Kidney (tissue), 14 donors: ENCODE data around the gene DDX18. TPM values are rescaled to one million over a fixed set of nuclear protein-coding genes. Genes with fewer than 3 reads are reported as not detected.

Experiments
- DNase-seq, 5 donors: peaks; one replicate each; pipeline ENCODE4 v3.0.0-alpha.2; 2013 to 2020
- FAIRE-seq: peaks from 2 replicates; lab custom pipeline; 2012; peaks lifted over from hg19 to GRCh38; lab: Jason Lieb, UNC
- H3K27ac ChIP-seq, 2 donors: one replicate each; pipeline ENCODE4 v1.7.0; 2013; ENCODE audit warnings: low read depth in 2 of 2, low read length in 2 of 2, inconsistent platforms in 1 of 2
- H3K27me3 ChIP-seq: one replicate; pipeline ENCODE4 v1.7.1; 2013; ENCODE audit warnings: low read length, inconsistent platforms; ENCODE audit not compliant: control insufficient read depth, insufficient read depth
- H3K36me3 ChIP-seq, 3 donors: one replicate each; pipeline versions ENCODE4 v1.7.0 to v1.7.1; 2013; ENCODE audit warnings: low read length in 3 of 3, control low read depth in 1 of 3, inconsistent platforms in 1 of 3; ENCODE audit not compliant: insufficient read depth in 3 of 3, control insufficient read depth in 2 of 3
- H3K4me1 ChIP-seq, 3 donors: one replicate each; pipeline versions ENCODE4 v1.7.0 to v1.7.1; 2013; ENCODE audit warnings: low read length in 3 of 3, inconsistent platforms in 1 of 3, low read depth in 1 of 3; ENCODE audit not compliant: control insufficient read depth in 2 of 3, insufficient read depth in 2 of 3
- H3K4me3 ChIP-seq, 3 donors: one replicate each; pipeline versions ENCODE4 v1.7.0 to v1.8.1; 2013; ENCODE audit warnings: low read length in 3 of 3, control low read depth in 1 of 3, inconsistent platforms in 1 of 3
- H3K9ac ChIP-seq, 3 donors: one replicate each; pipeline versions ENCODE4 v1.7.0 to v1.7.1; 2013; ENCODE audit warnings: low read length in 3 of 3, control low read depth in 1 of 3, inconsistent platforms in 1 of 3
- H3K9me3 ChIP-seq, 3 donors: one replicate each; pipeline versions ENCODE4 v1.7.0 to v1.7.1; 2013; ENCODE audit warnings: low read length in 3 of 3, control low read depth in 1 of 3, inconsistent platforms in 1 of 3; ENCODE audit not compliant: control insufficient read depth in 2 of 3, insufficient read depth in 1 of 3
- CTCF ChIP-seq: IDR thresholded peaks from 3 replicates; pipeline ENCODE4 v1.5.1; 2012; ENCODE audit warnings: mild to moderate bottlenecking, moderate library complexity, borderline replicate concordance; ENCODE audit not compliant: insufficient read depth; ENCODE audit errors: extremely low read depth
- intact Hi-C: fragments of 100-400 bp; cut with DNase I; formaldehyde crosslinking; loops from one replicate; pipeline ENCODE4 v1.11.1; 2022
- polyA plus RNA-seq: library from polyadenylated mRNA; stranded (reverse); fragments of 350-450 nt; fragmentation: Illumina TruSeq; extraction: RNeasy Lipid Tissue Mini Kit (QIAGEN cat#74804); gene quantifications from one replicate; pipeline ENCODE4 v1.2.3, GENCODE V29; 2014; ENCODE audit warnings: low read depth, low replicate concordance; ENCODE audit not compliant: insufficient read depth
- total RNA-seq: library from RNA; stranded (reverse); fragmentation: NEBNext Ultra II Directional; extraction: Animal tissue kit (Norgen Biotek cat#: 25700); gene quantifications from one replicate; pipeline ENCODE4 v1.2.1, GENCODE V29; 2021
- donor health status: control.
- donor health status: control.
- donor health status: control.
- donor health status: control.
- donor health status: control.
- donor health status: DM: yes; HTN: yes; CAD: no.
- donor health status: Normal renal cell carcinoma (clear cell type).

Gene DDX18
- total and polyA plus RNA-seq, 2 donors from 2014 or later = 18.1 to 53.8 TPM

DNA sequence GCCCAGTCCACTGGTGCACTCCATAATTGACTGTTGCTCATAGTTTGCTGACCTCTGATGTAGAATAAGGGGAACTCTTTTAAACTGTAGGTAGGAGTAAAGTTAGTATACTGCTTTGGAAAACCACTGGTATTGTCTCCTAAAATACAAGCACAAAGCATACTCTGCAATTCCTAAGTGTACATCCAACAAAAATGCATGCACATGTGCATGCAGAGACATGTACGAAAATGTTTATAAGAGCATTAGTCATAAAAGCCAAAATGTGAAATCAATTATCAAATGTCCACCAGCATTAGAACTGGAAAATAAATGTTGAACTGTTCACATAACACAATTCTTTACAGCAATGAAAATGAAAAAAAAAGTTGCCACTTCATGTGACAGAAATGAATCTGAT lies 39.8 kb upstream of the DDX18 start:
- no peak overlapping the region for H3K4me3 ChIP-seq
- no peak for FAIRE-seq
- intact Hi-C loops = no loop called here
- no peaks in the 10 kb centered on the region for H3K4me1 ChIP-seq
- H3K36me3 ChIP-seq = no peaks in the 10 kb centered on the region
- H3K27me3 ChIP-seq = no peaks in the 10 kb centered on the region
- no peaks in the 10 kb centered on the region for H3K9me3 ChIP-seq
- no peak for DNase-seq
- no peak for TF ChIP-seq CTCF
- no peak overlapping the region for H3K9ac ChIP-seq
- H3K27ac ChIP-seq = no peak overlapping the region

- no peak for FAIRE-seq
- no peak overlapping the region for H3K27ac ChIP-seq
Observed at GRCh38 chr2:117775703-117776219, 38.7 kb upstream of the DDX18 start.

DNA sequence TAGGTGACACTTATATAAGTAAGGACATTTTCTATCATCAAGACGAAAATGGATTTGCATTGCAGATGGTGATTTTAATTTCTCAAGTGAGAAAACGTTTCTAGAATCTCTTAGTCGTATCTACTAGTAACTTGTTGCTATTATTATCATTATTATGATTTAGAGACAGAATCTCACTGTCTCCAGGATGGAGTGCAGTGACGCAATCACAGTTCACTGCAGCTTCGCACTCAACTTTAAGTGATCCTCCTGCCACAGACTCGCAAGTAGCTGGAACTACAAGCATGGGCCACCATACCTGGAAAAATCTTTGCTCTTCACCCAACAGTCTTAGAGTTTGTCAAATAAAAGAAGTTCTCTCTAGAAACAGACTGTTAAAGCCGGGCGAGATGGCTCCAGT lies 37.6 kb upstream of the DDX18 start:
- no peaks in the 10 kb centered on the region for H3K27me3 ChIP-seq
- no peak for DNase-seq
- no peak overlapping the region for H3K27ac ChIP-seq
- intact Hi-C loops = no loop called here
- H3K9me3 ChIP-seq = no peaks in the 10 kb centered on the region
- H3K9ac ChIP-seq = no peak overlapping the region
- TF ChIP-seq CTCF = no peak
- H3K36me3 ChIP-seq = no peaks in the 10 kb centered on the region
- no peaks in the 10 kb centered on the region for H3K4me1 ChIP-seq
- no peak for FAIRE-seq
- no peak overlapping the region for H3K4me3 ChIP-seq

More at GRCh38 chr2:117775703-117776219, 38.7 kb upstream of the DDX18 start:
- Histone ChIP-seq H3K36me3 (no peaks in the 10 kb centered on the region), H3K4me1 (no peaks in the 10 kb centered on the region), H3K4me3 (no peak overlapping the region), H3K27me3 (no peaks in the 10 kb centered on the region), H3K9me3 (no peaks in the 10 kb centered on the region), H3K9ac (no peak overlapping the region)
- no peak for TF ChIP-seq CTCF
- DNase-seq = no peak
- intact Hi-C loops = no loop called here

- FAIRE-seq (no peak), DNase-seq (peak in 3 of 5 donors; percentile 47 to 79 (median 67))
- Histone ChIP-seq H3K27me3 (no peaks in the 10 kb centered on the region), H3K4me3 (no peak overlapping the region), H3K4me1 (no peaks in the 10 kb centered on the region), H3K9ac (no peak overlapping the region), H3K27ac (no peak overlapping the region), H3K9me3 (peaks cover 0 to 4% (median 0%) of the 10 kb centered on the region in 3 donors), H3K36me3 (no peaks in the 10 kb centered on the region)
- intact Hi-C loops = no loop called here
- TF ChIP-seq CTCF = peak; percentile 53
Observed at GRCh38 chr2:117785740-117786139, 28.8 kb upstream of the DDX18 start.
